HepG2 (cell line): ENCODE results near the gene COMT. TPM values are rescaled to one million over a fixed set of nuclear protein-coding genes. Genes with fewer than 3 reads are reported as not detected.

Experiments used
- ADNP ChIP-seq: sonication (generic); formaldehyde crosslinking; IDR thresholded peaks from 2 replicates; pipeline ENCODE4 v1.4.0; 2020; ENCODE audit warnings: missing genetic modification reagents
- KMT2A ChIP-seq: sonication (generic); formaldehyde crosslinking; IDR thresholded peaks from 2 replicates; pipeline ENCODE4 v1.4.0; 2020; ENCODE audit warnings: missing genetic modification reagents
- PTBP1 ChIP-seq: fragments of 200-400 bp; formaldehyde crosslinking; IDR thresholded peaks from 2 replicates; pipeline ENCODE4 v1.6.1; 2018; ENCODE audit warnings: low read length, low read depth; ENCODE audit not compliant: poor library complexity, severe bottlenecking
- SP4 ChIP-seq: sonication (generic); formaldehyde crosslinking; IDR thresholded peaks from 2 replicates; pipeline ENCODE4 v1.8.1; 2023; ENCODE audit warnings: mild to moderate bottlenecking, missing genetic modification reagents
- ZNF232 ChIP-seq: sonication (generic); formaldehyde crosslinking; IDR thresholded peaks from 2 replicates; pipeline ENCODE4 v1.4.0; 2020; ENCODE audit warnings: missing genetic modification reagents, borderline replicate concordance
- ZNF333 ChIP-seq: sonication (generic); formaldehyde crosslinking; IDR thresholded peaks from 2 replicates; pipeline ENCODE4 v1.4.0; 2020; ENCODE audit warnings: mild to moderate bottlenecking, missing genetic modification reagents, borderline replicate concordance
- polyA plus RNA-seq, 8 experiments: library from polyadenylated mRNA; depleted of rRNA in 3 of 8; stranded (reverse) in 7 of 8; unstranded in 1 of 8; fragments of >200 nt; fragmentation: Illumina TruSeq in 4 of 8; extraction: Trizol in 4 of 8; gene quantifications; 2 replicates each; pipeline versions ENCODE4 v1.2.1 to v1.2.3, GENCODE V29; 2011 to 2016; ENCODE audit warnings: low read depth in 4 of 8, missing spikeins in 1 of 8, mixed read lengths in 1 of 8; ENCODE audit not compliant: insufficient read depth in 1 of 8
- total RNA-seq, 5 experiments: library from RNA; depleted of rRNA; stranded (reverse); fragments of >200 nt; fragmentation: Illumina TruSeq; extraction: Trizol; gene quantifications; 2 replicates each; pipeline ENCODE4 v1.2.3, GENCODE V29; 2016; ENCODE audit warnings: low read depth in 1 of 5
- TF ChIP-seq, protein P1 (sequence below): IDR thresholded peaks from 2 replicates; pipeline ENCODE4 v1.6.1; 2016; ENCODE audit warnings: low read depth, missing genetic modification reagents, missing compliant biosample characterization
- TF ChIP-seq, protein P2 (sequence below): IDR thresholded peaks from 2 replicates; pipeline ENCODE4 v1.6.1; 2016; ENCODE audit warnings: mild to moderate bottlenecking
- TF ChIP-seq, protein P3 (sequence below), 2 experiments: fragments of 450-650 bp in 1 of 2; sonication (generic) in 1 of 2; formaldehyde crosslinking in 1 of 2; IDR thresholded peaks; 2 replicates each; pipeline versions ENCODE4 v1.6.1 to v1.8.0; 2016 to 2022; ENCODE audit warnings: antibody characterized with exemption in 1 of 2, mild to moderate bottlenecking in 1 of 2, missing genetic modification reagents in 1 of 2
- TF ChIP-seq, protein P4 (sequence below): sonication (generic); formaldehyde crosslinking; IDR thresholded peaks from 2 replicates; pipeline ENCODE4 v1.5.1; 2020; ENCODE audit warnings: mild to moderate bottlenecking, missing genetic modification reagents, borderline replicate concordance

The COMT gene
- total and polyA plus RNA-seq, 2 of the 13 experiments (the other 11 are each of a cell fraction or from before 2014, with no cell fraction given): 156 to 162 TPM

DNA sequence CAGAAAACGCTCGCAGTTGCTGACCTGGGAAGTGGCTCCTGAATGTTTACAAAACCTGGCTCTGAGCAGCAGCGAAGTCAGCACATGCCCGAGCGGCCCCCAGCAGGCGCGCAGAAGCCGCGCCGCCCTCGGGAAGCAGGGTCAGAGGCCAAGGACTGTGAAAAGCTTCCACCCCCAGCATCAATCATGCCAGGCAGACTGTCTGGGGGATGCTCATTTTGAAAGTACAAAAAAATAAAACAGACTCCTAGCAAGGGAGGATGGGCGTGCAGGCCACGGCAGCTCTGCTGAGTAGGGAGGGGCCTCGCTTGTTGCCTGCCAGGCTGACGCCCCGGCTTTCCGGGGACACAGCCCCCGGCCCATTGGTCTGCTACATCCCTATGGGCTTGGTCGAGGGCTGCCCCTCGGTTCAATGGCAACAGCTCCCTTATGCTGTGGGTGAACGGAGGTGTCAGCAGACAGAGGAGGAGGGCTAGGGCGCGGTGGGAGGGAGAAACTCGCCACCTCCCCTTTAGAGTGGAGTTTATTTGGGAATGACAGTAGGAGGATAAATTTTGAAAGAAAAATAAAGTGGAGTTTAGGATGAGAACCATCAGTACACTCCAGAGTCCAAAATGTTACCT is 49.2 kb upstream of the COMT start (continued):
- TF ChIP-seq, protein P1, sequence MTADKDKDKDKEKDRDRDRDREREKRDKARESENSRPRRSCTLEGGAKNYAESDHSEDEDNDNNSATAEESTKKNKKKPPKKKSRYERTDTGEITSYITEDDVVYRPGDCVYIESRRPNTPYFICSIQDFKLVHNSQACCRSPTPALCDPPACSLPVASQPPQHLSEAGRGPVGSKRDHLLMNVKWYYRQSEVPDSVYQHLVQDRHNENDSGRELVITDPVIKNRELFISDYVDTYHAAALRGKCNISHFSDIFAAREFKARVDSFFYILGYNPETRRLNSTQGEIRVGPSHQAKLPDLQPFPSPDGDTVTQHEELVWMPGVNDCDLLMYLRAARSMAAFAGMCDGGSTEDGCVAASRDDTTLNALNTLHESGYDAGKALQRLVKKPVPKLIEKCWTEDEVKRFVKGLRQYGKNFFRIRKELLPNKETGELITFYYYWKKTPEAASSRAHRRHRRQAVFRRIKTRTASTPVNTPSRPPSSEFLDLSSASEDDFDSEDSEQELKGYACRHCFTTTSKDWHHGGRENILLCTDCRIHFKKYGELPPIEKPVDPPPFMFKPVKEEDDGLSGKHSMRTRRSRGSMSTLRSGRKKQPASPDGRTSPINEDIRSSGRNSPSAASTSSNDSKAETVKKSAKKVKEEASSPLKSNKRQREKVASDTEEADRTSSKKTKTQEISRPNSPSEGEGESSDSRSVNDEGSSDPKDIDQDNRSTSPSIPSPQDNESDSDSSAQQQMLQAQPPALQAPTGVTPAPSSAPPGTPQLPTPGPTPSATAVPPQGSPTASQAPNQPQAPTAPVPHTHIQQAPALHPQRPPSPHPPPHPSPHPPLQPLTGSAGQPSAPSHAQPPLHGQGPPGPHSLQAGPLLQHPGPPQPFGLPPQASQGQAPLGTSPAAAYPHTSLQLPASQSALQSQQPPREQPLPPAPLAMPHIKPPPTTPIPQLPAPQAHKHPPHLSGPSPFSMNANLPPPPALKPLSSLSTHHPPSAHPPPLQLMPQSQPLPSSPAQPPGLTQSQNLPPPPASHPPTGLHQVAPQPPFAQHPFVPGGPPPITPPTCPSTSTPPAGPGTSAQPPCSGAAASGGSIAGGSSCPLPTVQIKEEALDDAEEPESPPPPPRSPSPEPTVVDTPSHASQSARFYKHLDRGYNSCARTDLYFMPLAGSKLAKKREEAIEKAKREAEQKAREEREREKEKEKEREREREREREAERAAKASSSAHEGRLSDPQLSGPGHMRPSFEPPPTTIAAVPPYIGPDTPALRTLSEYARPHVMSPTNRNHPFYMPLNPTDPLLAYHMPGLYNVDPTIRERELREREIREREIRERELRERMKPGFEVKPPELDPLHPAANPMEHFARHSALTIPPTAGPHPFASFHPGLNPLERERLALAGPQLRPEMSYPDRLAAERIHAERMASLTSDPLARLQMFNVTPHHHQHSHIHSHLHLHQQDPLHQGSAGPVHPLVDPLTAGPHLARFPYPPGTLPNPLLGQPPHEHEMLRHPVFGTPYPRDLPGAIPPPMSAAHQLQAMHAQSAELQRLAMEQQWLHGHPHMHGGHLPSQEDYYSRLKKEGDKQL: peak; percentile 71; the same call in 1 of the 2 replicates
- TF ChIP-seq, protein P2, sequence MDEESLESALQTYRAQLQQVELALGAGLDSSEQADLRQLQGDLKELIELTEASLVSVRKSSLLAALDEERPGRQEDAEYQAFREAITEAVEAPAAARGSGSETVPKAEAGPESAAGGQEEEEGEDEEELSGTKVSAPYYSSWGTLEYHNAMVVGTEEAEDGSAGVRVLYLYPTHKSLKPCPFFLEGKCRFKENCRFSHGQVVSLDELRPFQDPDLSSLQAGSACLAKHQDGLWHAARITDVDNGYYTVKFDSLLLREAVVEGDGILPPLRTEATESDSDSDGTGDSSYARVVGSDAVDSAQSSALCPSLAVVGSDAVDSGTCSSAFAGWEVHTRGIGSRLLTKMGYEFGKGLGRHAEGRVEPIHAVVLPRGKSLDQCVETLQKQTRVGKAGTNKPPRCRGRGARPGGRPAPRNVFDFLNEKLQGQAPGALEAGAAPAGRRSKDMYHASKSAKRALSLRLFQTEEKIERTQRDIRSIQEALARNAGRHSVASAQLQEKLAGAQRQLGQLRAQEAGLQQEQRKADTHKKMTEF (CRISPR knock-in tag): peak; percentile 98
- TF ChIP-seq, protein P3, sequence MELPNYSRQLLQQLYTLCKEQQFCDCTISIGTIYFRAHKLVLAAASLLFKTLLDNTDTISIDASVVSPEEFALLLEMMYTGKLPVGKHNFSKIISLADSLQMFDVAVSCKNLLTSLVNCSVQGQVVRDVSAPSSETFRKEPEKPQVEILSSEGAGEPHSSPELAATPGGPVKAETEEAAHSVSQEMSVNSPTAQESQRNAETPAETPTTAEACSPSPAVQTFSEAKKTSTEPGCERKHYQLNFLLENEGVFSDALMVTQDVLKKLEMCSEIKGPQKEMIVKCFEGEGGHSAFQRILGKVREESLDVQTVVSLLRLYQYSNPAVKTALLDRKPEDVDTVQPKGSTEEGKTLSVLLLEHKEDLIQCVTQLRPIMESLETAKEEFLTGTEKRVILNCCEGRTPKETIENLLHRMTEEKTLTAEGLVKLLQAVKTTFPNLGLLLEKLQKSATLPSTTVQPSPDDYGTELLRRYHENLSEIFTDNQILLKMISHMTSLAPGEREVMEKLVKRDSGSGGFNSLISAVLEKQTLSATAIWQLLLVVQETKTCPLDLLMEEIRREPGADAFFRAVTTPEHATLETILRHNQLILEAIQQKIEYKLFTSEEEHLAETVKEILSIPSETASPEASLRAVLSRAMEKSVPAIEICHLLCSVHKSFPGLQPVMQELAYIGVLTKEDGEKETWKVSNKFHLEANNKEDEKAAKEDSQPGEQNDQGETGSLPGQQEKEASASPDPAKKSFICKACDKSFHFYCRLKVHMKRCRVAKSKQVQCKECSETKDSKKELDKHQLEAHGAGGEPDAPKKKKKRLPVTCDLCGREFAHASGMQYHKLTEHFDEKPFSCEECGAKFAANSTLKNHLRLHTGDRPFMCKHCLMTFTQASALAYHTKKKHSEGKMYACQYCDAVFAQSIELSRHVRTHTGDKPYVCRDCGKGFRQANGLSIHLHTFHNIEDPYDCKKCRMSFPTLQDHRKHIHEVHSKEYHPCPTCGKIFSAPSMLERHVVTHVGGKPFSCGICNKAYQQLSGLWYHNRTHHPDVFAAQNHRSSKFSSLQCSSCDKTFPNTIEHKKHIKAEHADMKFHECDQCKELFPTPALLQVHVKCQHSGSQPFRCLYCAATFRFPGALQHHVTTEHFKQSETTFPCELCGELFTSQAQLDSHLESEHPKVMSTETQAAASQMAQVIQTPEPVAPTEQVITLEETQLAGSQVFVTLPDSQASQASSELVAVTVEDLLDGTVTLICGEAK (IDR thresholded peaks at IDR 0.05): no peak
- TF ChIP-seq, protein P3 (CRISPR knock-in tag; IDR thresholded peaks at IDR 0.05): peak; percentile 95
- TF ChIP-seq ADNP (CRISPR knock-in tag): no peak
- no peak for TF ChIP-seq KMT2A (CRISPR knock-in tag)
- TF ChIP-seq PTBP1: peak; percentile 57
- peak; percentile 61; the same call in 1 of the 2 replicates for TF ChIP-seq SP4
- peak; percentile 75; the same call in 1 of the 2 replicates for TF ChIP-seq ZNF333 (CRISPR knock-in tag)
- peak; percentile 99 for TF ChIP-seq ZNF232 (CRISPR knock-in tag)
- TF ChIP-seq, protein P4, sequence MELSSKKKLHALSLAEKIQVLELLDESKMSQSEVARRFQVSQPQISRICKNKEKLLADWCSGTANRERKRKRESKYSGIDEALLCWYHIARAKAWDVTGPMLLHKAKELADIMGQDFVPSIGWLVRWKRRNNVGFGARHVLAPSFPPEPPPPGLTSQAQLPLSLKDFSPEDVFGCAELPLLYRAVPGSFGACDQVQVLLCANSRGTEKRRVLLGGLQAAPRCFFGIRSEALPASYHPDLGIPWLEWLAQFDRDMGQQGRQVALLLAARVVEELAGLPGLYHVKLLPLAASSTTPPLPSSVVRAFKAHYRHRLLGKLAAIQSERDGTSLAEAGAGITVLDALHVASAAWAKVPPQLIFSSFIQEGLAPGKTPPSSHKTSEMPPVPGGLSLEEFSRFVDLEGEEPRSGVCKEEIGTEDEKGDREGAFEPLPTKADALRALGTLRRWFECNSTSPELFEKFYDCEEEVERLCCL (CRISPR knock-in tag): peak; percentile 73; the same call in 1 of the 2 replicates
